Adrenal gland (tissue), 5 donors: ENCODE results near the gene LOXHD1.

Experiments used
- POLR2A ChIP-seq, 2 donors: fragments of 450-650 bp; IDR thresholded peaks; one replicate each; pipeline ENCODE4 v1.6.1; 2017; ENCODE audit warnings: antibody characterized with exemption in 2 of 2, mild to moderate bottlenecking in 2 of 2, moderate library complexity in 1 of 2
- TF ChIP-seq, protein P1 (sequence below), 6 experiments: fragments of 450-650 bp in 4 of 6; fragments of 200-600 bp in 2 of 6; sonication (generic) in 1 of 6; IDR thresholded peaks; 1 replicate in 5 of 6; 2 replicates in 1 of 6; pipeline versions ENCODE4 v1.5.1 to v1.8.0; 2016 to 2021; ENCODE audit warnings: antibody characterized with exemption in 6 of 6, mild to moderate bottlenecking in 2 of 6, moderate library complexity in 1 of 6
- donor health status: DM: no; HTN: no; CAD: no.

DNA sequence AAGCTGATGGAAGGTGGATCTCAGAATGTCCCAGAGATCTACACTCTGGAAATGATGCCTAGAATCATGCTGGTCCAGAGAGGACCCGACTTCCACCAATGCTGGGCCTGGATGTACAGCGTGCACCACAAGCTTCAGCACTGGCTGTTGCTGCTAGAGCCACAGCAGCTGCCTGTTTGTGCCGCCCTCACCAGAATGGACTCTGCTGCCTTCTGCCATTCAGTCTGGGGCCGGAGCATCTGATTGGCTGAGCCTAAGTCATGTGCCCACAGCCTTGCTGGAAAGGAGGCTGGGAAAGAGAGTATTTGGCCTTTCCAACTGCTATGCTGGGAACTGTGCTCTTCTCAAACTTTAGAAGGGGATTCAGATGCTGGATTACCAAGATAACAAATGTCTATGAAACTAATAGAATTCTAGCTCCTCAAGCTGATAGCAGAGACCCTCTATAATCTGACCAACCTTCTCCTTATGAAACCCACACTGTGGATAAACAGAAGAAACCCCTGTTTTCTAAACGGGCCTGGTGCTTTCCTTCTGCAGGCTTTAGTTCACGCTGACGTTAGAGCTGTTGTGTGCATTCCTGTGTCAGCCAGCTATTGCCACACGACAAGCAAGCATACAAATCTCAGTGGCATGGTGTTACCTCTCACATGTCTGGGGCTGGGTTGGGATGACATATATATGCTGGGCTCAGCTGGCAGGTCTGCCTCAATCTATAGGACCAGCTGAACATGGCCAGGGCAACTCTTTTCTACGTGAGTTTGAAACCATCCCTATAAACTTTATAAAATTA is 4.1 kb upstream of the LOXHD1 start:
- TF ChIP-seq, protein P1, sequence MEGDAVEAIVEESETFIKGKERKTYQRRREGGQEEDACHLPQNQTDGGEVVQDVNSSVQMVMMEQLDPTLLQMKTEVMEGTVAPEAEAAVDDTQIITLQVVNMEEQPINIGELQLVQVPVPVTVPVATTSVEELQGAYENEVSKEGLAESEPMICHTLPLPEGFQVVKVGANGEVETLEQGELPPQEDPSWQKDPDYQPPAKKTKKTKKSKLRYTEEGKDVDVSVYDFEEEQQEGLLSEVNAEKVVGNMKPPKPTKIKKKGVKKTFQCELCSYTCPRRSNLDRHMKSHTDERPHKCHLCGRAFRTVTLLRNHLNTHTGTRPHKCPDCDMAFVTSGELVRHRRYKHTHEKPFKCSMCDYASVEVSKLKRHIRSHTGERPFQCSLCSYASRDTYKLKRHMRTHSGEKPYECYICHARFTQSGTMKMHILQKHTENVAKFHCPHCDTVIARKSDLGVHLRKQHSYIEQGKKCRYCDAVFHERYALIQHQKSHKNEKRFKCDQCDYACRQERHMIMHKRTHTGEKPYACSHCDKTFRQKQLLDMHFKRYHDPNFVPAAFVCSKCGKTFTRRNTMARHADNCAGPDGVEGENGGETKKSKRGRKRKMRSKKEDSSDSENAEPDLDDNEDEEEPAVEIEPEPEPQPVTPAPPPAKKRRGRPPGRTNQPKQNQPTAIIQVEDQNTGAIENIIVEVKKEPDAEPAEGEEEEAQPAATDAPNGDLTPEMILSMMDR (IDR thresholded peaks at IDR 0.05), result no peak
- TF ChIP-seq POLR2A (IDR thresholded peaks at IDR 0.05), result no peak
